PFSK-1 (cell line): ENCODE measurements around the gene OPCML.

Experiments used
- FOXP2 ChIP-seq: optimal IDR thresholded peaks from 2 replicates; pipeline ENCODE3; 2011; ENCODE audit warnings: borderline replicate concordance, control low read depth, inconsistent platforms; ENCODE audit not compliant: insufficient read depth; ENCODE audit errors: extremely low read length, extremely low read depth
- POLR2AphosphoS5 ChIP-seq: IDR thresholded peaks from 2 replicates; pipeline ENCODE4 v1.6.1; 2012; ENCODE audit warnings: low read depth, mild to moderate bottlenecking, control low read depth, low read length, moderate library complexity
- SIN3A ChIP-seq: IDR thresholded peaks from 2 replicates; pipeline ENCODE4 v1.6.1; 2012; ENCODE audit warnings: mild to moderate bottlenecking, low read length, moderate library complexity, borderline replicate concordance; ENCODE audit not compliant: insufficient read depth
- TAF1 ChIP-seq: IDR thresholded peaks from 2 replicates; pipeline ENCODE4 v1.6.1; 2012; ENCODE audit warnings: low read length, control low read depth, borderline replicate concordance; ENCODE audit not compliant: insufficient read depth
- TF ChIP-seq, protein P1 (sequence below), 2 experiments: IDR thresholded peaks; 2 replicates each; pipeline versions ENCODE4 v1.6.1 to v1.8.0; 2011 to 2012; ENCODE audit warnings: low read depth in 2 of 2, low read length in 2 of 2, control low read depth in 1 of 2, inconsistent platforms in 1 of 2, mild to moderate bottlenecking in 1 of 2, moderate library complexity in 1 of 2; ENCODE audit not compliant: insufficient read depth in 1 of 2

Gene OPCML

DNA sequence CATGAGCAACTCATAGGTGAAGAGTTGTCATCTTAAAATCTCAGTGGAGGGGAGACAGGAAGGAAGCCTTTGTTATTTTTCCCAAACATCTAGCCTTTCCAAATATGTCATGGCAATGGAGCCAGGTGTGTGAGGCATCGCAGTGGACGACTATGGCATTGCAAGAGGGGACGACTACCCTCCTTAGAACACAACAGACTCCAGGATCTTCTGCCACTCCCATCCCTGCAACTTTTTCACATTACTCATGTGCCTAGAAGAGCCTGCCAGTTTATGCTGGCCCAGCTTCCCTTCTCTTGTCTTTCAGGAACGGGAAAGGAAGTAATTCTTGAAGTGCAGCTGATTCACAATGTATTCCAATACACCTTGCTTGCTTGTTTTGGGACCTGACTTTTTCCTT, 1008.4 kb downstream of the OPCML start:
- no peak for TF ChIP-seq FOXP2
- TF ChIP-seq TAF1 = no peak
- TF ChIP-seq, protein P1, sequence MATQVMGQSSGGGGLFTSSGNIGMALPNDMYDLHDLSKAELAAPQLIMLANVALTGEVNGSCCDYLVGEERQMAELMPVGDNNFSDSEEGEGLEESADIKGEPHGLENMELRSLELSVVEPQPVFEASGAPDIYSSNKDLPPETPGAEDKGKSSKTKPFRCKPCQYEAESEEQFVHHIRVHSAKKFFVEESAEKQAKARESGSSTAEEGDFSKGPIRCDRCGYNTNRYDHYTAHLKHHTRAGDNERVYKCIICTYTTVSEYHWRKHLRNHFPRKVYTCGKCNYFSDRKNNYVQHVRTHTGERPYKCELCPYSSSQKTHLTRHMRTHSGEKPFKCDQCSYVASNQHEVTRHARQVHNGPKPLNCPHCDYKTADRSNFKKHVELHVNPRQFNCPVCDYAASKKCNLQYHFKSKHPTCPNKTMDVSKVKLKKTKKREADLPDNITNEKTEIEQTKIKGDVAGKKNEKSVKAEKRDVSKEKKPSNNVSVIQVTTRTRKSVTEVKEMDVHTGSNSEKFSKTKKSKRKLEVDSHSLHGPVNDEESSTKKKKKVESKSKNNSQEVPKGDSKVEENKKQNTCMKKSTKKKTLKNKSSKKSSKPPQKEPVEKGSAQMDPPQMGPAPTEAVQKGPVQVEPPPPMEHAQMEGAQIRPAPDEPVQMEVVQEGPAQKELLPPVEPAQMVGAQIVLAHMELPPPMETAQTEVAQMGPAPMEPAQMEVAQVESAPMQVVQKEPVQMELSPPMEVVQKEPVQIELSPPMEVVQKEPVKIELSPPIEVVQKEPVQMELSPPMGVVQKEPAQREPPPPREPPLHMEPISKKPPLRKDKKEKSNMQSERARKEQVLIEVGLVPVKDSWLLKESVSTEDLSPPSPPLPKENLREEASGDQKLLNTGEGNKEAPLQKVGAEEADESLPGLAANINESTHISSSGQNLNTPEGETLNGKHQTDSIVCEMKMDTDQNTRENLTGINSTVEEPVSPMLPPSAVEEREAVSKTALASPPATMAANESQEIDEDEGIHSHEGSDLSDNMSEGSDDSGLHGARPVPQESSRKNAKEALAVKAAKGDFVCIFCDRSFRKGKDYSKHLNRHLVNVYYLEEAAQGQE (IDR thresholded peaks at IDR 0.05; ENCODE audit: insufficient read depth in 1 of 2, low read depth in 2 of 2, low read length in 2 of 2) = no peak
- TF ChIP-seq POLR2AphosphoS5 = no peak

DNA sequence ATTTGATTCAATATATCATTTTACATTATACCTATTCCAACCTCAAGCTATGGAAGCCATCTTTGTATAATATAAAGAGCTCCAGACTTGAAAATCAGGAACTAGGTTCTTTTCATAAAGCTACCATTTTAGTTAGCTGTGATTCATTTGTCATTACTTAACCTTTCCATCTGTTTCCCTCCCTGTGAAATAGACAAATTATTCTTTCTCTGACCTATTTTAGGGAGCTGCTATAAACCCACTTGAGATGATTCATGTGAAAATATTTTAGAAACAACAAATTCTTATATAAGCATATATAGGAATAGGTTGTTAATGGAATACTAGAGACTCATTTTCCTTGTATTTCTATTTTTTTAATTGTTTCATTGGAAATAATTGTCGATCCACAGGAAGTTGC, 1012.1 kb downstream of the OPCML start:
- no peak for TF ChIP-seq TAF1
- TF ChIP-seq FOXP2 = no peak
- no peak for TF ChIP-seq POLR2AphosphoS5
- TF ChIP-seq, protein P1 (IDR thresholded peaks at IDR 0.05; ENCODE audit: insufficient read depth in 1 of 2, low read depth in 2 of 2, low read length in 2 of 2) = no peak
- no peak for TF ChIP-seq SIN3A

DNA sequence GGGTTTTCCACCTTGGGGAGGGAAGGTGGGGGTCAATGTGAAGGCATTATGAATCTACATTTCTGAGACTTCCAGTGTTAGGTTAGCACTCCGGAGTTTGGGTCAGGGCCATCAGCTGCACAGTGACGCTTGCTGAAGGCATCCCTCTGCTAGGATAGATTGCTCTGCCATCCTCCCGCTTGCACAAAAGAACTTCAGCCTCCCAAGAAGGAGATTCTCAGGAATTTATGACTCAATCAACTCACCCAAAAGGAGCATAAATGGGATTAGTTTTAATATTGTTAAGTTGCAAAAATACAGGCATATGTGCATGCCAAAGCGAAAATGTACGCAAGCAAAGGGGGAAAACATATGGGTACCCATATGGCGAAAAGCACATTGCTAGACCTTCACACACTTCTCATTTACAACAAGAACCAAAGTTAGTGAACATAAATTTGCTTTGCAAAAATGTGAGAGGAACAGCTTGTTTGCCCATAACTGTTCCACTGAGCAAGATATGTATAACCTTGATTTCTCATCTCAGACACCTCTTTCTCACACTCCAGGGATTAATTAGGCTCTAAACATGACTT, 1013.0 kb downstream of the OPCML start:
- TF ChIP-seq SIN3A = no peak
- no peak for TF ChIP-seq TAF1
- TF ChIP-seq, protein P1 (IDR thresholded peaks at IDR 0.05; ENCODE audit: insufficient read depth in 1 of 2, low read depth in 2 of 2, low read length in 2 of 2) = no peak
- TF ChIP-seq FOXP2 = no peak
- TF ChIP-seq POLR2AphosphoS5 = no peak

DNA sequence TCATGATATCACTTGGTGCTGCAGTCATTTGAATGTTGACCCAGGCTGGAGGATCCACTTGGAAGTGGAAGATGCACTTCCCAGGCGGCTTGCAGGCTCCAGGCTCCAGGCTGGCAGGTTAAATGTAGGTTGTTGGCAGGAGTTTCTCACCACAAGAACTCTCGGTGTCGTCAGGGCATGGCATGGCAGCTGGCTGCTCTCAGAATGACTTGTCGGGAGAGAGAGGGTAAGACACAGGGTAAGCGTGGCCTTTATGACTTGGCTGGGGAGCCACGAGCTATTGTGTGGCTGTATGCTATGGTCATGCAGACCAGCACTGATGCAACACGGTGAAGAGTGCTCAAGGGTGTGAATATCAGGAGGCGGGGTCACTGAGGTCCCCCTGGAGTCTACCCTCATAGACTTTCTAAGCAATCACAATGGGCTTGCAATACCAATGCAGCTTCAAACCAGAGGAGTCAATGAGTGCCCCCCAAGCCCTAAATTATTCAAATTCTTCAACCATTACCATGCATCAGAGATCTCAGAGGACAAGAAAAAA, 1027.7 kb downstream of the OPCML start:
- no peak for TF ChIP-seq FOXP2
- TF ChIP-seq, protein P1 (IDR thresholded peaks at IDR 0.05; ENCODE audit: insufficient read depth in 1 of 2, low read depth in 2 of 2, low read length in 2 of 2) = no peak
- TF ChIP-seq TAF1 = no peak
- TF ChIP-seq SIN3A = no peak
- no peak for TF ChIP-seq POLR2AphosphoS5

DNA sequence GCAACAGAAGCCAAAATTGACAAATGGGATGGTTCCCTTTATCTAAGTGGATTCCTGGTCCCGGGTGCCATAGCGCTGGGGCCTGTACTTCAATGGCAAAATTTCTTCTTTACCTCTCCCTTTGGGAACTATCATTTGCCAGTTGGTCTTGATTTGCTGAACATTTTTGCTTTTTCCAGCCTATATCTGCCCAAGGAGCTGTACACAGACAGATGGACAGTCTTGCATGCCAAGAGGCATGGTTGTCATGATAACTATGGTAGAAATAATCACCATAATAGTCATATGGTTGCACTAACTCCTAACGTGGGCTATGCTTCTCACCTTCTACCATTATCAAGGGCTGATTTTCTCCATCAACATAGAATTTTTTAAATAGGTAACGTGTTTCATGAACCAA, 1030.9 kb downstream of the OPCML start:
- no peak for TF ChIP-seq FOXP2
- no peak for TF ChIP-seq SIN3A
- no peak for TF ChIP-seq POLR2AphosphoS5
- no peak for TF ChIP-seq TAF1
- TF ChIP-seq, protein P1 (IDR thresholded peaks at IDR 0.05; ENCODE audit: insufficient read depth in 1 of 2, low read depth in 2 of 2, low read length in 2 of 2) = no peak
